ENCODE measurements around the gene MAPK7.

DNA sequence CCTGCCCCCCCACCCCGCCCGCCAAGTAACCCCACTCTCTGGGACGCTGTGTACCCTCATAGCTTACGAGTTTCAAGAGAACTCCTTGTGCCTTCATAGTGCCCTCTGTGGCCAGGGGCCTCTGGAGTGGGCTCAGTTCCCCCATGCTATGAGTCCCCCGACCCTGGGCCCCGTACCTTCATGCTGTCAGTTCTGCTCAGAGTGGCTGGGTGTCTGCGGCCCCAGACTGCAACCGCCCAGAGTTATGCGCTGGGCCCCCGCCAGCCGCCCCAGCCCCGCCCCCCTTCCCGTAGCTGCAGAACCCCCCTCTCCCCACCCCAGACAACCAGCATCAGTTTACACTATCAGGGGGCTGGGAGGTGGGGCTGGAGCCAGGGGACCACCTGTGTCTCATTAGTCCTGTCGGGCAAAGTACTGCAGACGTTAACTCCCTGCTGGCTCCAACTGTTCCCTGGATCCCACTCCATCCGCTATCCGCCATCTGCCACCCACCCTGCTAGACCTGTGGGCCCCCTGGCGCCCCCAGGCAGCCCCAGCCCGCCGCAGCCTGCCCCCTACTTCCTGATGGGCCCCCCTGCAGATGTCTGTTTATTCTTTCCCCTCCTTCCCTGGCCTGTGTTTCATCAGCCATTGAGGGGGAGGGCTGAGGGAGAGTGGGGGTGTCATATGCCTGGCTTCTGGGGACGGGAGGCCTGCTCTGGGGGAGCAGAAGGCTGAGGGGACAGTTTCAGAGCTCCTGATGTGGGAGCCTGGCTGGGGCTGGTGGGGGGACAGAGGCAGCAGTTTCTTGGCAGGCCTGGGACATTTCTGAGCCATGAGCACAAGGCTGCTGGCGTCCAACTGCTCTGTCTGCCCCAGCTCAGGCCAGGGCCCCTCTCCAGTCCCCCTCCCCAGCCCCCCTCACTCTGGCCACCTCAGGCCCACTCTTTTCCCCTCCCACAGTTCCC, 8.9 kb downstream of the MAPK7 start, which contains the start of gene MFAP4:
- no peak for TF ChIP-seq GATA3 (IDR thresholded peaks at IDR 0.05; ENCODE audit: low read depth, low read length)
- peak; percentile 72 for TF ChIP-seq GATA2 (IDR thresholded peaks at IDR 0.05; ENCODE audit: low read depth, low read length)
